NCI-H2029 treated with DMSO at 0.1 percent for 48 hours (cell line): ENCODE data around the gene CSE1L.
"Not testable (repeated sequence)": the region's sequence is repeated elsewhere in the genome, so short reads cannot be mapped to it uniquely, and the experiment has no call there.

Source experiments
- DNase-seq: peaks from one replicate; lab custom pipeline; 2025; lab: John Stamatoyannopoulos, UW

Gene CSE1L

GRCh38 chr20:49123982-49124381 is 77.9 kb downstream of the CSE1L start:
- no peak for DNase-seq

GRCh38 chr20:49132995-49133478 is 86.9 kb downstream of the CSE1L start:
- peak; percentile 35 for DNase-seq

GRCh38 chr20:49133571-49133970 is 87.5 kb downstream of the CSE1L start:
- no peak for DNase-seq

GRCh38 chr20:49134797-49135196 is 88.7 kb downstream of the CSE1L start:
- not testable (repeated sequence) for DNase-seq

- no peak for DNase-seq
Measured at GRCh38 chr20:49136817-49137571, 90.9 kb downstream of the CSE1L start.

GRCh38 chr20:49138431-49138830 is 92.3 kb downstream of the CSE1L start:
- DNase-seq, result no peak

- no peak for DNase-seq
Measured at GRCh38 chr20:49140411-49140810, 94.3 kb downstream of the CSE1L start.

GRCh38 chr20:49140834-49141233 is 94.7 kb downstream of the CSE1L start:
- no peak for DNase-seq
